Measurements from ENCODE around the gene ARMC12. TPM values are rescaled to one million over a fixed set of nuclear protein-coding genes. Genes with fewer than 3 reads are reported as not detected.

ARMC12 gene
- total and polyA plus RNA-seq, 2 of the 13 experiments (the other 11 are each of a cell fraction or from before 2014, with no cell fraction given), result 1.3 TPM; not detected in 1

DNA sequence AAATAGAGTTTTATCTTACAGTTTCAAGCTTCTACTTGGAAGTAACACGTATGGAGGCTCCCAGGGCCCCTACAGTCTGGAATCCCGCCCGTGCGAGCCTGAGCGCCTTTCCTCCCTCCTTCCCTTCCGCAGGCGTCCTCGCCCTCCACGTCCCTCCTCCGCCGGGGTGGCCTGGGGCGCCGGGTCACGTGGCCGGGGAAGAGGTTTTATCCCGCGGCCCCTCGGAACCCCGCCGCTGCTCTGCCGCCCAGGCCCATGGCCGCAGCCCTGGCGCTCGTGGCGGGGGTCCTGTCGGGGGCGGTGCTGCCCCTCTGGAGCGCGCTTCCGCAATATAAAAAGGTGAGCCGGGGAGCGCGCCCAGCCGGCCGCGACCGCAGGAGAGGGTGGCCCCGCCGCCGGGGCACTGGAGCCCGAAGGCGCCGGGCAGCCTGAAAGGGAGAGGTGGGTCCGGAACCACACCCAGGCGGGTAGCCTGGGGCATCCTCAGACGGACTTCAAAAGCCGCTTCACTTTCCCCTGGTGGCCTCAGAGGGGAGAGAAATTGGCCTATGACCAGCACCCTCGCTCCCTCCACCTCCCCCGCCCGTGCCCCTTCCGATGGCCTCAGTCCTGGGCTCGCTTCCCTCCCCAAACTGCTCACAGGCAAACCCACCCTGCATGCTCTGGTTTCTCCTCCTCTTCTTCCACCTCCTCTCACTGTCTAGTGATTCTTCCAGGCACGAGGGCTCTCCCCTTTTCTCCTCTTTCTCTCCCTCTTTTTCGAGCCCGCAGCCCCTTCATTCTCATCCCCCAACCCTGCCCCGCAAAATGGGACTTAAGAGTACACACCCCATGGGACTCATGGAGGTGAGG, 39.8 kb downstream of the ARMC12 start, which contains the start of gene CLPSL2 (continued):
- TF ChIP-seq ZEB1 (IDR thresholded peaks at IDR 0.05; ENCODE audit: insufficient replicate concordance, low read depth), result no peak
- 0 out of 2 replicates have a peak, but pooled peaks have one; percentile 1 for TF ChIP-seq ZNF460 (CRISPR knock-in tag; IDR thresholded peaks at IDR 0.05; ENCODE audit: borderline replicate concordance)
- TF ChIP-seq, protein P1, sequence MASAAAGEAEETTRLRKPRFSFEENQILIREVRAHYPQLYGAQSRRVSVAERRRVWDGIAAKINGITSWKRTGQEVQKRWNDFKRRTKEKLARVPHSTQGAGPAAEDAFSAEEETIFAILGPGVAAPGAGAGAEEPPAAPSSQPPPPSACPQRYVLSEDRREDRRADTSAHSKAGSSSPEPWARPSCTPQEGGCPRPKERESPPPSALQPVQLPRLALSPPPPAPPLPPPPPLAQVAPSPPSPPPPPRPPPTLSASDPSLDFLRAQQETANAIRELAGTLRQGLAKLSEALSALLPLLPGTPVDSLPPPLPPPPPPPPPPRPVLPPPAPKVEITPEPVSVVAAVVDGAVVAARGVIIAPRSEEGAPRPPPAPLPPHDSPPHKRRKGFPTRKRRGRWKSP (CRISPR knock-in tag; IDR thresholded peaks at IDR 0.05), result no peak
- peak; percentile 63; the same call in 1 of the 2 replicates for TF ChIP-seq ZNF274 (CRISPR knock-in tag; IDR thresholded peaks at IDR 0.05)
- no peak for TF ChIP-seq SAFB2 (CRISPR knock-in tag; IDR thresholded peaks at IDR 0.05; ENCODE audit: borderline replicate concordance, low read depth)
- no peak for TF ChIP-seq ZSCAN29 (CRISPR knock-in tag; conservative IDR thresholded peaks at IDR 0.05)
- TF ChIP-seq THAP11 (CRISPR knock-in tag; IDR thresholded peaks at IDR 0.05), result no peak
- no peak for TF ChIP-seq ZNF30 (CRISPR knock-in tag; IDR thresholded peaks at IDR 0.05)
- TF ChIP-seq, protein P2, sequence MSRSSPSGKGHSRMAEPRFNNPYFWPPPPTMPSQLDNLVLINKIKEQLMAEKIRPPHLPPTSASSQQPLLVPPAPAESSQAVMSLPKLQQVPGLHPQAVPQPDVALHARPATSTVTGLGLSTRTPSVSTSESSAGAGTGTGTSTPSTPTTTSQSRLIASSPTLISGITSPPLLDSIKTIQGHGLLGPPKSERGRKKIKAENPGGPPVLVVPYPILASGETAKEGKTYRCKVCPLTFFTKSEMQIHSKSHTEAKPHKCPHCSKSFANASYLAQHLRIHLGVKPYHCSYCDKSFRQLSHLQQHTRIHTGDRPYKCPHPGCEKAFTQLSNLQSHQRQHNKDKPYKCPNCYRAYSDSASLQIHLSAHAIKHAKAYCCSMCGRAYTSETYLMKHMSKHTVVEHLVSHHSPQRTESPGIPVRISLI (CRISPR knock-in tag; IDR thresholded peaks at IDR 0.05; ENCODE audit: borderline replicate concordance), result no peak
- TF ChIP-seq, protein P3, sequence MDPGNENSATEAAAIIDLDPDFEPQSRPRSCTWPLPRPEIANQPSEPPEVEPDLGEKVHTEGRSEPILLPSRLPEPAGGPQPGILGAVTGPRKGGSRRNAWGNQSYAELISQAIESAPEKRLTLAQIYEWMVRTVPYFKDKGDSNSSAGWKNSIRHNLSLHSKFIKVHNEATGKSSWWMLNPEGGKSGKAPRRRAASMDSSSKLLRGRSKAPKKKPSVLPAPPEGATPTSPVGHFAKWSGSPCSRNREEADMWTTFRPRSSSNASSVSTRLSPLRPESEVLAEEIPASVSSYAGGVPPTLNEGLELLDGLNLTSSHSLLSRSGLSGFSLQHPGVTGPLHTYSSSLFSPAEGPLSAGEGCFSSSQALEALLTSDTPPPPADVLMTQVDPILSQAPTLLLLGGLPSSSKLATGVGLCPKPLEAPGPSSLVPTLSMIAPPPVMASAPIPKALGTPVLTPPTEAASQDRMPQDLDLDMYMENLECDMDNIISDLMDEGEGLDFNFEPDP (CRISPR knock-in tag; conservative IDR thresholded peaks at IDR 0.05), result 0 out of 2 replicates have a peak, but pooled peaks have one; percentile 50
- no peak for TF ChIP-seq MAFG (CRISPR knock-in tag; IDR thresholded peaks at IDR 0.05)
- TF ChIP-seq, protein P4, sequence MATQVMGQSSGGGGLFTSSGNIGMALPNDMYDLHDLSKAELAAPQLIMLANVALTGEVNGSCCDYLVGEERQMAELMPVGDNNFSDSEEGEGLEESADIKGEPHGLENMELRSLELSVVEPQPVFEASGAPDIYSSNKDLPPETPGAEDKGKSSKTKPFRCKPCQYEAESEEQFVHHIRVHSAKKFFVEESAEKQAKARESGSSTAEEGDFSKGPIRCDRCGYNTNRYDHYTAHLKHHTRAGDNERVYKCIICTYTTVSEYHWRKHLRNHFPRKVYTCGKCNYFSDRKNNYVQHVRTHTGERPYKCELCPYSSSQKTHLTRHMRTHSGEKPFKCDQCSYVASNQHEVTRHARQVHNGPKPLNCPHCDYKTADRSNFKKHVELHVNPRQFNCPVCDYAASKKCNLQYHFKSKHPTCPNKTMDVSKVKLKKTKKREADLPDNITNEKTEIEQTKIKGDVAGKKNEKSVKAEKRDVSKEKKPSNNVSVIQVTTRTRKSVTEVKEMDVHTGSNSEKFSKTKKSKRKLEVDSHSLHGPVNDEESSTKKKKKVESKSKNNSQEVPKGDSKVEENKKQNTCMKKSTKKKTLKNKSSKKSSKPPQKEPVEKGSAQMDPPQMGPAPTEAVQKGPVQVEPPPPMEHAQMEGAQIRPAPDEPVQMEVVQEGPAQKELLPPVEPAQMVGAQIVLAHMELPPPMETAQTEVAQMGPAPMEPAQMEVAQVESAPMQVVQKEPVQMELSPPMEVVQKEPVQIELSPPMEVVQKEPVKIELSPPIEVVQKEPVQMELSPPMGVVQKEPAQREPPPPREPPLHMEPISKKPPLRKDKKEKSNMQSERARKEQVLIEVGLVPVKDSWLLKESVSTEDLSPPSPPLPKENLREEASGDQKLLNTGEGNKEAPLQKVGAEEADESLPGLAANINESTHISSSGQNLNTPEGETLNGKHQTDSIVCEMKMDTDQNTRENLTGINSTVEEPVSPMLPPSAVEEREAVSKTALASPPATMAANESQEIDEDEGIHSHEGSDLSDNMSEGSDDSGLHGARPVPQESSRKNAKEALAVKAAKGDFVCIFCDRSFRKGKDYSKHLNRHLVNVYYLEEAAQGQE (IDR thresholded peaks at IDR 0.05; ENCODE audit: borderline replicate concordance in 1 of 2, low read depth in 1 of 2, low read length in 2 of 2), result no peak

Data from HepG2 (cell line).